Measurements from ENCODE around the gene ICE2.
"Not testable (repeated sequence)": the region's sequence is repeated elsewhere in the genome, so short reads cannot be mapped to it uniquely, and the experiment has no call there.

Gene ICE2

GRCh38 chr15:60444289-60444912 is 34.5 kb downstream of the ICE2 start:
- DNase-seq = no peak

GRCh38 chr15:60442763-60443162 is 36.2 kb downstream of the ICE2 start:
- no peak for DNase-seq

- no peak for DNase-seq
Measured at GRCh38 chr15:60442031-60442650, 36.8 kb downstream of the ICE2 start.

- no peak for DNase-seq
Measured at GRCh38 chr15:60441331-60441730, 37.6 kb downstream of the ICE2 start.

- no peak for DNase-seq
Measured at GRCh38 chr15:60438646-60439045, 40.3 kb downstream of the ICE2 start.

- DNase-seq = no peak
Measured at GRCh38 chr15:60428935-60429334, 50.0 kb downstream of the ICE2 start.

- DNase-seq = no peak
Measured at GRCh38 chr15:60426870-60427508, 52.0 kb downstream of the ICE2 start.

GRCh38 chr15:60425461-60425860 is 53.5 kb downstream of the ICE2 start:
- no peak for DNase-seq

GRCh38 chr15:60424006-60424405 is 54.9 kb downstream of the ICE2 start:
- no peak for DNase-seq

- no peak for DNase-seq
Measured at GRCh38 chr15:60423537-60423936, 55.4 kb downstream of the ICE2 start.

GRCh38 chr15:60421544-60421943 is 57.4 kb downstream of the ICE2 start:
- no peak for DNase-seq

- no peak for DNase-seq
Measured at GRCh38 chr15:60420203-60420716, 58.7 kb downstream of the ICE2 start.

- no peak for DNase-seq
Measured at GRCh38 chr15:60419753-60420152, 59.2 kb downstream of the ICE2 start.

GRCh38 chr15:60418096-60418495 is 60.8 kb downstream of the ICE2 start:
- no peak for DNase-seq

GRCh38 chr15:60417112-60417511 is 61.8 kb downstream of the ICE2 start:
- DNase-seq = no peak

GRCh38 chr15:60416484-60416883 is 62.5 kb downstream of the ICE2 start:
- no peak for DNase-seq

- DNase-seq = no peak
Measured at GRCh38 chr15:60414016-60414682, 64.8 kb downstream of the ICE2 start.

GRCh38 chr15:60413231-60413824 is 65.6 kb downstream of the ICE2 start:
- DNase-seq = no peak

- DNase-seq = not testable (repeated sequence)
Measured at GRCh38 chr15:60412807-60413206, 66.1 kb downstream of the ICE2 start.

GRCh38 chr15:60411774-60412425 is 67.0 kb downstream of the ICE2 start:
- no peak for DNase-seq

GRCh38 chr15:60410350-60410749 is 68.6 kb downstream of the ICE2 start:
- DNase-seq = not testable (repeated sequence)

GRCh38 chr15:60408463-60408981 is 70.4 kb downstream of the ICE2 start:
- no peak for DNase-seq
